Fibroblast of pulmonary artery (primary cell): ENCODE measurements around the gene UGT8.

Source experiments
- DNase-seq: peaks from one replicate; pipeline ENCODE4 v3.0.0-alpha.2; 2010; ENCODE audit warnings: low read depth
- H3K4me3 ChIP-seq: replicated peaks from 2 replicates; pipeline ENCODE4 v1.5.1; 2011; ENCODE audit warnings: low read depth, mild to moderate bottlenecking, control low read depth, low read length, moderate library complexity
- CTCF ChIP-seq: IDR thresholded peaks from 2 replicates; pipeline ENCODE4 v1.5.1; 2011; ENCODE audit warnings: mild to moderate bottlenecking, control low read depth, low read length, inconsistent platforms; ENCODE audit errors: missing control alignments

UGT8 gene

GRCh38 chr4:114717432-114717831 lies 118.8 kb downstream of the UGT8 start:
- H3K4me3 ChIP-seq = no peak overlapping the region
- DNase-seq = no peak
- TF ChIP-seq CTCF = no peak

GRCh38 chr4:114725066-114725465 lies 126.5 kb downstream of the UGT8 start:
- no peak for TF ChIP-seq CTCF
- H3K4me3 ChIP-seq = no peak overlapping the region
- DNase-seq = no peak

GRCh38 chr4:114727461-114727860 lies 128.9 kb downstream of the UGT8 start:
- no peak for DNase-seq
- no peak overlapping the region for H3K4me3 ChIP-seq
- no peak for TF ChIP-seq CTCF
